ENCODE measurements around the gene SPG7.

- TF ChIP-seq CTCF (IDR thresholded peaks at IDR 0.05; ENCODE audit: poor library complexity) = no peak
- no peak for TF ChIP-seq EZH2 (IDR thresholded peaks at IDR 0.05; ENCODE audit: borderline replicate concordance)
- TF ChIP-seq EZH2phosphoT487 (IDR thresholded peaks at IDR 0.05; ENCODE audit: low read depth, severe bottlenecking, unreplicated experiment) = no peak
These were observed 69.0 kb downstream of the SPG7 start for GRCh38 chr16:89577055-89577759.

Data from hepatocyte (in vitro differentiated cells).